ENCODE measurements around the gene PCOLCE2.

The PCOLCE2 gene

DNA sequence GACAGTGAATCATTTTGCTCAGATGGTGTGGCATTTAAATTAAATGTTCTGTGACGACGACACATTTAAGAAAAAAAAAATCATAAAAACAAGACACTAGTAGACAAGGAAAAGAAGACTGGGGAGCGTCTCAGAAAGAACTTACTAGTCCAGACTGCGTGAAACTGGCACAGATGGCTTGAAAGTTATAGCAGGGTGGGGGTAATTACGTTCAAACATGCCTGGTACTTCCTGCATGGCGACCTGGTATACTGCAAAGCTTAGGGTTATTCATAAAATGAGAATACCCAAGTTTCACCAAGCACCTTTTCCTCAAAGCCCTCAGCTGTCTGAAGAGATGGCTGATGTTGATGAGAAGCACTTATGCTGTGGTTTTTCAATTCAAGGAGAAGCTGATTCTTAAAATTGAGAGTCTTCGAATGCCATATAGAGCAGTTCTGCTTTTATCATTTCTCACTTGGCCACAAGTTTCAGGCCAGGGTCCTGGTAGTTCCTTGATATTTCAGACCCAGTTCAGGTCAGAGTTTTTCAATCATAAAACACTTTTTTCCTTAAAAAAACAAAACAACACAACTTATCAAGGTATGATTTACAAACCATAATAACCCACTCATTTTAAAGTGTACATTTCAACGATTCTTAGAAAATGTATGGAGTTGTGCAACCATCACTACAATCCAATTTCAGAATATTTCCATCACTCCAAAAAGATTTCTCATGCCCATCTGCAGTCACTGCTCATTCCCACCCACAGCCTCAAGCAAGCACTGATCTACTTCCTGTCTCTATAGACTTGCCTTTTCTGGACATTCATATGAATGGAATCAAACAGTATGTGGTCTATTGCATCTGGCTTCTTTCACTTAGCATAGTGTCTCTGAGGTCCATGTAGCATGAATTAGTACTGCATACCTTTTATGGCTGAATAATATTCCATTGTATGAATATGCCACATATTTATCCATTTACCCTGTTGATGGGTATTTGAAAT, 24.7 kb downstream of the PCOLCE2 start:
- no peak for DNase-seq

DNA sequence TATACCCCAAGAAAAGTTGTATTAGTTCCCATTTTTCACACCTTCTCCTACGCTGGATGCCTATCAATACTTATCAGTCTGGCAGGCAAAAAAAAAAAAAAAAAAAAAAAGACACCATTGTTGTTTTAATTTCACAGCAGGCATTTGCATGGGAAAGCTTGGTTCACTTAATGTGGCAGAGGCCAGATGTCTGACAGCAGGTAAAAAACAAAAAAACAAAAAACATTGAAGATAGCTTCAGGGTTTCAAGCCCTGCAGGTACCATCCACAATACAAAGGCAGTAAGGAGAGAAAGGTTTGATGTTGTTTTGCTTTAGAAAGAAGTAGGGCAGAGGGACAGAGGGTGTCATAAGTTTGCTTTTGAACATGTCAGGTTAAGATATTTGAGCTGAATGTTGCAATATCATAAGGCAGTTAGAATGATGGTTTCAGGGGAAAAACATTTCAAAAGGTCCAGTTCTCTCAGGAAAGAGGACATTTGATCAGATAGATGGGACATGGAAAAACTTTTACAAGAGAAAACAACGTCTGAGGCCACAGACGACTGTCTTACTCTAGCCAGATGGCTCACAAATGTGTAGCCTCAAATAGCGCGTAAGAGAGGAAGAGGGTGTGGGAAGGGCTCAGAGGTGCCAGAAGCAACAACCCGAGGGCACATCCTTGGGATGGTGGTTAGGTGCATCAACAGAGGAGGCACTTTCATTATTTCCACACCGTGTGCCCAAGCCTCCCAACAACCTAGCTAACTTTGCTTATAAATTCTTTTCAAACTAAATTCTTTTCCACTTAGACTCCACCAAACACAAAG, 25.7 kb downstream of the PCOLCE2 start:
- no peak for DNase-seq

DNA sequence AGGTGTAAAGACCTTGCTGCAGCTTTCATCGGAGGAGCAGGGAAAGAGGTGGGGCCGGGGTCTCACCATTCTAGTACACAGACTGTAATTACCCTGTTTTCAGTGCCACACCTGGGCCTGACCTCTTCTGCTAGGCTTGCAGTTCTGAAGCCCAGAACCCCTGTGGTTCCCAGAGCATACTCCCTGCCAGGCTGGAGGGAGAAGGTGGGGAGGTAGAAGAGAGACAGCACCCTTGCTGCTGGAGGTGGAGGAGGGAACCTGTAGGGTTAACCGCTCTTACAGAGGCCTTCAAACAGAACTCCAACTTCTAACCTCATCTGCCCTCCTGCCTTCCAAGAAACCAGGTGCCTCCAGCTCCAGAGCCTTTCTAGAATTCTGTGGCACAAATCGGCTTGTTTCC, 27.0 kb downstream of the PCOLCE2 start:
- DNase-seq: no peak

DNA sequence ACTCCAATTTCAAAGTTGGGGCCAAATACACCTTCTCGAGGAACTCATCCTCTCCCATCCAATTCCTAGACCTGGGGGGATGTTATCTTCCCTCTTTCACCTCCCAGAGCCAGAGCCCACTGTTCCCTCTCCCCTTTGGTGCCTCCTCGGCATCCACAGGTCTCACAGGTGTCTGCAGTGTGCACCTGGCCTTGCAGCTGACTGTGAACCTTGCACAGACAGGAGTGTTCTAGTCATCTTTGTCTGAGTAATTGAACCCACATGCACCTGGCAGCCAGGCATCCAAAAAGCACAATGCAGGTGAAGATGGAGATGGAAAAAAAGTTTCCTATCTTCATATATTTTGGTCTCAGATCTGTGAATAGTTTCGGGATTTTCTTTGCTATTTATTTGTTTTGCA, 30.8 kb downstream of the PCOLCE2 start:
- DNase-seq: no peak

- DNase-seq: no peak
Observed at GRCh38 chr3:142857056-142857455, 31.8 kb downstream of the PCOLCE2 start.

GRCh38 chr3:142853270-142854168, 35.4 kb downstream of the PCOLCE2 start:
- DNase-seq: no peak

GRCh38 chr3:142852009-142852408, 36.9 kb downstream of the PCOLCE2 start:
- no peak for DNase-seq

DNA sequence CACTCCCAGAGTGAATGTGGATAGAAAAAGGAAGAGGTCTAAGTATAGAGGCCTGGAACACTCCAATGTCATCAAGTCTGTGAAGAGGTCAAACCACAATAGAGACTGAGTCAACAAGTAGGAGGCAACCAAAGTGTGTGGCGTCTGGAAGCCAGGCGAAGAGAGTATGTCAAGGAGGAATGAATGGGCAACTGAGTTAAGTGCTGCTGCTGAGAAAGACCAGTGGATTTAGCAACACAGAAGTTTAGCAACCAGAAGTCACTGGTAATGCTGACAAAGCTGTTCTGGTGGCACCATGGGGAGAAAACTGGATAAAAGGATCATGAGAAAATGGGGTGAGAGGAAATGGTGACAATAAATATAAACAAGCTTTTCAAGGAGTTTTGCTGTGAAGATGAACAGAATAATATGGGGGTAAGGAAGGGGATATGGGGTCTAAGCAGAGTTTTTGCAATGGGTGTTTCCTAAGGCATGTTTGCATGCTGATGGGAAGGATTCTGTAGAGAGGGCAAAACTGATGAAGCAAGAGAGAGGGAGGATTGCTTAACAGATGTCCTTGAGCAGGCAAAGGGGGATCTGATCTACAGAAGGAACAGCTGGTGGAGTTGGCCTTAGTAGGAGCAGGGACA, 38.4 kb downstream of the PCOLCE2 start:
- no peak for DNase-seq

- no peak for DNase-seq
Observed at GRCh38 chr3:142849148-142849547, 39.7 kb downstream of the PCOLCE2 start.

- no peak for DNase-seq
Observed at GRCh38 chr3:142846779-142847577, 41.9 kb downstream of the PCOLCE2 start.

DNA sequence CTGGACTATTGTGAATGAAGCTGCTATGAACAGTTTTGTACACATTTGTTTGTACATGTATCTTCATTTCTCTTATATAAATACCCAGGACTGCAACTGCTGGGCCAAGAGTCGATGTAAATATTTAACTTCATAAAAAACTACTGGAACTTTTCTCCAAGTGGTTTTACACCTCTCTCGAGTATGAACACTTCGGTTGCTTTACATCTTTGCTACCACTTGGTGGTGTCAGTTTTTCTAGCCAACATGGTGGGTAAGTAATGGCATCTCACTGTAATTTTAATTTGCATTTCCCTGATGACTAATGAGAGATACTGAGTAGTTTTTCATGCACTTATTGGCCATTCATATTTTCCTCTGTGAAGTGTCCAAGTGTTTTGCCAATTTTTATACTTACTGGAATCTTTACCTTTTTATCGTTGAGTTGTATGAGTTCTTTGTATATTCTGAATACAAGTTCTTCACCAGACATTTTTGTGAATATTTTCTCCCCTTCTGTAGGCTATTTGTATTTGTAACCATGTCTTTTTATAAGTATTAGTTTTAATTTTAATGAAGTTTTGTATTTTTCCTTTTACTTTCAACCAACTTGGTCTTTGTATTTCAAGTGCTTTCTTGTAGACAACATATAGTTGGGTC, 44.4 kb downstream of the PCOLCE2 start:
- DNase-seq: no peak

DNA sequence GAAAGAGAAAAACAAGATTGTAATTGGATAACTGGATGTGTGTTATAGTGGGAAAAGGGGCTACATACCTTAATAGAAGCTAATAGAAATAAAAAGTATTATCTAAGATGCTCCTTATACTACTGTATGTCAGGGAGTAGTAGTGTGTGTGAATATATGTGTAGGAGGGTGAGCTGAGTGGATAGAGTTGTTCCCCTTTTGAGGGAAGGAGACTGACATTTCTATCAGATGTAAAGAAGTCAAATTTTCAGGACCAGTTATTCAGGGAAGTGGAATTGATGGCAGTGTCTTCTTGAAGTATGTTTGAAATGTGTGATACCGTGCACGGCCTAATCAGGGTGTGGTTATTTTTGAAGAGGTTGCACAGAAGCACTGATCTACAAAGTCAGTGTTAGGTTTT, 49.1 kb downstream of the PCOLCE2 start:
- no peak for DNase-seq

DNA sequence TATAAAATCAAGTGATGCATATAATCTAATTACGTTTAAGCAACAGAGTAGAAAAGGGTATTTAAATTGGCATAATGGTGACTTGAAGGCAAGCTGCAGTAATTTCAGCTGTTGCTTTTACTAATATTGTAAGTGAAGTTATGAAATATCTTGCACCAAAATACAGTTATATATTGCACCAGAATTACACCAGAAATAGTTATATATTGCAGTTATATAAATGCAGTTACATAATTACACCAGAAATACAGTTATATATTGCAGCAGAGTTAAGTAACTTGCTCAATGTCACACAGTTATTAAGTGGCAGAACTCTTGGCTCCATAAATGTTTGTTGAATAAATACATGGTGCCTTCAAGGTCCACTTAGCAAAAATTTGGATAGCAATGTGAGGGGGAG, 51.4 kb downstream of the PCOLCE2 start:
- no peak for DNase-seq

DNA sequence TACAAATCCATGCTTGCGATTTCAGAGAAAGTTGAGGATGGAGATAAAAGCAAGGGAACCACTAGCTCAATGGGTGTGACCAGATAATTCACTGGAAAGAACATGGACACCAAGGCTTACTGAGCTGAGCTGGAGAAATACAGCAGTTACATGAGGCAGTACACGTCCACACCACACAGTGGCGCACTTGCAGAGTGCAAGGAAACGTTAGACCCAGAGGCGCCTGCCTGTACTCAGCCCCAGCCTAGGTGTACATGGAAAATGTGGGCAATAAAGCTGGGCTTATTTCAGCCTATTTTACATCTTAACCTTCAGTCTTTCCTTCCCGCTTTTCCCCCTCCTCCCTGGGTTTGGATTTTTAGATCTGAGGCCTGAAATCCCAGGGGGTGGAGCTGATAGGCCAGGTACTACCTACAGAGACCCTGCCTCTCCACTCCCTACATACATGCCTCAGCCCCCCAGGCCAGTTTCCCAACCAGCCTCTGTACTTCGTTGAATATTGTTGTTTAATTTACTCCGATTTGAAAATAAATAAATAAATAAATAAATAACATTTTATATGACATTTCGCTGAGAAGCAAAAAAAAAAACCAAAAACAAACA, 60.1 kb downstream of the PCOLCE2 start:
- peak; percentile 75 for DNase-seq

DNA sequence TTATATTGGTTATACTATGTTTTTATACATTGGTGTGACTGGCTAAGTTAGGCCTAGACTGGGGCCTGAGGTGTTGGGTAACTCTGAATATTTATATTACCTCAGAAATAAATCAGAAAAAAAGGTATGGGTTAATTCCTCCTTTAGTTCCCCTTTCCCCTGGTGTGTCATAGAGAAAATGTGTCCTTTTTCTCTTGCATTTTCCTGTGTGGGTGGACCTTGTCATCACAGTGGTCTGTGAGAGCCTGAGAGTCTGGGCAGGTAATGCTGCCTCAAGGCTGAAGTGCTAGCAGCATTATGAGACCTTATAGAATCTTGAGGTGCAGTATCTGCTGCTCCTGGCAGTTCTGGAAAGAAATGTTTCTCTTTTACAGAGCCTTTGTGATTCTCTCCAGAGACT, 69.7 kb downstream of the PCOLCE2 start:
- no peak for DNase-seq

- no peak for DNase-seq
Observed at GRCh38 chr3:142818651-142819050, 70.2 kb downstream of the PCOLCE2 start.

GRCh38 chr3:142817897-142818296, 71.0 kb downstream of the PCOLCE2 start:
- DNase-seq: no peak

DNA sequence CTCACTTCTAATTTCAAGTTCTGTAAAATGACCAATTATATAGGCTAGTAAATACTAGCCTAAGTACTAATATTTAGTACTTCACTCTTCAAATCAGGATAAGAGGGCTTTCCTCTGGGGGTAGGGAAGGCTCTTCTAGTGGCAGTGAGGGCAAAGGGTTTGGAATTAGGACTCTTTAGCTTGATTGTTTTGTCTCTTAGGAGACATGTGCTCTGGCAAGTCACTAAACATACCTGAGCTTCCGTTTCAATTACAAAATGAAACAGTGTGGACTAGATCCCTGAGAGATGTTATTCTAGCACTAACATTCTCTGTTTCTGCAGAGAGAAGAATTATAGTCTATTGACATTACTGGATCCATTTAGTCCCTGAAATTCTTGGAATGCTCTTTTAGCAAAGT, 71.5 kb downstream of the PCOLCE2 start:
- DNase-seq: no peak

GRCh38 chr3:142815803-142816202, 73.1 kb downstream of the PCOLCE2 start:
- no peak for DNase-seq

- DNase-seq: no peak
Observed at GRCh38 chr3:142809259-142809658, 79.6 kb downstream of the PCOLCE2 start.

All from NCI-H2081 treated with DMSO at 0.1 percent for 48 hours (cell line).